Upper lobe of left lung (tissue), 4 donors: ENCODE results near the gene FAM131B.

ENCODE experiments used
- EP300 ChIP-seq, 4 donors: sonication (generic); formaldehyde crosslinking; IDR thresholded peaks; one replicate each; pipeline ENCODE4 v1.5.1; 2017; ENCODE audit warnings: antibody characterized with exemption in 4 of 4, control low read depth in 2 of 4
- POLR2A ChIP-seq, 4 donors: fragments of 450-650 bp; IDR thresholded peaks; one replicate each; pipeline ENCODE4 v1.5.1; 2016 to 2017; ENCODE audit warnings: antibody characterized with exemption in 4 of 4, mild to moderate bottlenecking in 2 of 4
- POLR2AphosphoS5 ChIP-seq, 2 donors: sonication (generic); formaldehyde crosslinking; IDR thresholded peaks; one replicate each; pipeline ENCODE4 v1.5.1; 2017; ENCODE audit warnings: antibody characterized with exemption in 2 of 2
- TF ChIP-seq, protein P1 (sequence below), 6 experiments: fragments of 450-650 bp in 4 of 6; fragments of 200-600 bp in 2 of 6; sonication (generic) in 2 of 6; IDR thresholded peaks; one replicate each; pipeline ENCODE4 v1.5.1; 2016 to 2019; ENCODE audit warnings: antibody characterized with exemption in 6 of 6

DNA sequence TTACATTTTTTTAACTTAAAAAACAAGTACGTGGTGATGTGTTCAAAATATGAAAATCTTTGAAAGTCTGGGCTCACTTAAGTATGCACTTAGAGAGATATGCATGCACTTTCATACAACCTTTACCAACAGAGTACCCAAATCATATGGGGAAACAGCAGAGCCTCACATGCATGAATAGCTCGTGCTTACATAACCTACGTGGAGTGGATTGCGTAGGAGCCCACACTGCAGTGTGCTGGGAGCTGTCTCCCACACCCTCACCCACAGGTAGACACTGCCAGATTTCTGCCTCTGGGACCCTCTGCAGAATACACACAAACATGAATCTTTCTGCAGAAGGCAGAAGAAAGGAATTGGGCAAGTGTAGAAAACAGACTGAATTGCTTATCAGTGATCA is 46.0 kb downstream of the FAM131B start:
- TF ChIP-seq, protein P1, sequence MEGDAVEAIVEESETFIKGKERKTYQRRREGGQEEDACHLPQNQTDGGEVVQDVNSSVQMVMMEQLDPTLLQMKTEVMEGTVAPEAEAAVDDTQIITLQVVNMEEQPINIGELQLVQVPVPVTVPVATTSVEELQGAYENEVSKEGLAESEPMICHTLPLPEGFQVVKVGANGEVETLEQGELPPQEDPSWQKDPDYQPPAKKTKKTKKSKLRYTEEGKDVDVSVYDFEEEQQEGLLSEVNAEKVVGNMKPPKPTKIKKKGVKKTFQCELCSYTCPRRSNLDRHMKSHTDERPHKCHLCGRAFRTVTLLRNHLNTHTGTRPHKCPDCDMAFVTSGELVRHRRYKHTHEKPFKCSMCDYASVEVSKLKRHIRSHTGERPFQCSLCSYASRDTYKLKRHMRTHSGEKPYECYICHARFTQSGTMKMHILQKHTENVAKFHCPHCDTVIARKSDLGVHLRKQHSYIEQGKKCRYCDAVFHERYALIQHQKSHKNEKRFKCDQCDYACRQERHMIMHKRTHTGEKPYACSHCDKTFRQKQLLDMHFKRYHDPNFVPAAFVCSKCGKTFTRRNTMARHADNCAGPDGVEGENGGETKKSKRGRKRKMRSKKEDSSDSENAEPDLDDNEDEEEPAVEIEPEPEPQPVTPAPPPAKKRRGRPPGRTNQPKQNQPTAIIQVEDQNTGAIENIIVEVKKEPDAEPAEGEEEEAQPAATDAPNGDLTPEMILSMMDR (IDR thresholded peaks at IDR 0.05) = no peak
- TF ChIP-seq POLR2A (IDR thresholded peaks at IDR 0.05) (no peak), EP300 (IDR thresholded peaks at IDR 0.05) (no peak), POLR2AphosphoS5 (IDR thresholded peaks at IDR 0.05) (no peak)
